HepG2 (cell line): ENCODE data around the gene LDAH. TPM values are rescaled to one million over a fixed set of nuclear protein-coding genes. Genes with fewer than 3 reads are reported as not detected.
A peak's percentile ranks its signal among the peaks of the same experiment; 100 is the strongest.

Experiments
- ARID3A ChIP-seq: IDR thresholded peaks from 2 replicates; pipeline ENCODE4 v1.6.1; 2012; ENCODE audit warnings: low read depth, low read length, improper control_type of control experiment
- MTF1 ChIP-seq: sonication (generic); formaldehyde crosslinking; IDR thresholded peaks from 2 replicates; pipeline ENCODE4 v1.5.0; 2020; ENCODE audit warnings: missing genetic modification reagents
- NPAS2 ChIP-seq: sonication (generic); formaldehyde crosslinking; IDR thresholded peaks from 2 replicates; pipeline ENCODE4 v1.8.0; 2022; ENCODE audit warnings: mild to moderate bottlenecking, missing genetic modification reagents, borderline replicate concordance
- PHF21A ChIP-seq: sonication (generic); formaldehyde crosslinking; IDR thresholded peaks from 2 replicates; pipeline ENCODE4 v1.5.0; 2020; ENCODE audit warnings: mild to moderate bottlenecking, missing genetic modification reagents
- RAD21 ChIP-seq: fragments of 450-650 bp; formaldehyde crosslinking; IDR thresholded peaks from 2 replicates; pipeline ENCODE4 v1.5.0; 2020; ENCODE audit warnings: mild to moderate bottlenecking
- SALL1 ChIP-seq: sonication (generic); formaldehyde crosslinking; IDR thresholded peaks from 2 replicates; pipeline ENCODE4 v1.8.0; 2022; ENCODE audit warnings: mild to moderate bottlenecking, missing genetic modification reagents
- TEAD3 ChIP-seq: optimal IDR thresholded peaks from 2 replicates; pipeline ENCODE3; 2016; ENCODE audit warnings: borderline replicate concordance
- TIGD3 ChIP-seq: sonication (generic); formaldehyde crosslinking; IDR thresholded peaks from 2 replicates; pipeline ENCODE4 v1.5.1; 2020; ENCODE audit warnings: mild to moderate bottlenecking, missing genetic modification reagents, borderline replicate concordance
- WIZ ChIP-seq: sonication (generic); formaldehyde crosslinking; IDR thresholded peaks from 2 replicates; pipeline ENCODE4 v1.5.1; 2020; ENCODE audit warnings: mild to moderate bottlenecking, missing genetic modification reagents
- YEATS2 ChIP-seq: sonication (generic); formaldehyde crosslinking; IDR thresholded peaks from 2 replicates; pipeline ENCODE4 v1.4.0; 2020; ENCODE audit warnings: missing genetic modification reagents, borderline replicate concordance
- ZKSCAN5 ChIP-seq: sonication (generic); formaldehyde crosslinking; IDR thresholded peaks from 2 replicates; pipeline ENCODE4 v1.5.1; 2020; ENCODE audit warnings: mild to moderate bottlenecking, missing genetic modification reagents
- ZNF263 ChIP-seq: sonication (generic); formaldehyde crosslinking; IDR thresholded peaks from 2 replicates; pipeline ENCODE4 v1.4.0; 2020; ENCODE audit warnings: missing genetic modification reagents
- ZNF776 ChIP-seq: sonication (generic); formaldehyde crosslinking; IDR thresholded peaks from 2 replicates; pipeline ENCODE4 v1.4.0; 2020; ENCODE audit warnings: mild to moderate bottlenecking, missing genetic modification reagents
- ZNF777 ChIP-seq: sonication (generic); formaldehyde crosslinking; IDR thresholded peaks from 2 replicates; pipeline ENCODE4 v1.4.0; 2020; ENCODE audit warnings: missing genetic modification reagents
- ZNF781 ChIP-seq: sonication (generic); formaldehyde crosslinking; IDR thresholded peaks from 2 replicates; pipeline ENCODE4 v1.5.1; 2020; ENCODE audit warnings: borderline replicate concordance, mild to moderate bottlenecking, missing genetic modification reagents; ENCODE audit errors: not compliant biosample characterization
- ZSCAN25 ChIP-seq: sonication (generic); formaldehyde crosslinking; IDR thresholded peaks from 2 replicates; pipeline ENCODE4 v1.8.0; 2022; ENCODE audit warnings: mild to moderate bottlenecking, missing genetic modification reagents
- polyA plus RNA-seq, 8 experiments: library from polyadenylated mRNA; depleted of rRNA in 3 of 8; stranded (reverse) in 7 of 8; unstranded in 1 of 8; fragments of >200 nt; fragmentation: Illumina TruSeq in 4 of 8; extraction: Trizol in 4 of 8; gene quantifications; 2 replicates each; pipeline versions ENCODE4 v1.2.1 to v1.2.3, GENCODE V29; 2011 to 2016; ENCODE audit warnings: low read depth in 4 of 8, missing spikeins in 1 of 8, mixed read lengths in 1 of 8; ENCODE audit not compliant: insufficient read depth in 1 of 8
- total RNA-seq, 5 experiments: library from RNA; depleted of rRNA; stranded (reverse); fragments of >200 nt; fragmentation: Illumina TruSeq; extraction: Trizol; gene quantifications; 2 replicates each; pipeline ENCODE4 v1.2.3, GENCODE V29; 2016; ENCODE audit warnings: low read depth in 1 of 5
- TF ChIP-seq, protein P1 (sequence below): sonication (generic); formaldehyde crosslinking; IDR thresholded peaks from 2 replicates; pipeline ENCODE4 v1.4.0; 2020; ENCODE audit warnings: missing genetic modification reagents
- TF ChIP-seq, protein P2 (sequence below): sonication (generic); formaldehyde crosslinking; IDR thresholded peaks from 2 replicates; pipeline ENCODE4 v1.4.0; 2020; ENCODE audit warnings: mild to moderate bottlenecking, missing genetic modification reagents
- TF ChIP-seq, protein P3 (sequence below): IDR thresholded peaks from 2 replicates; pipeline ENCODE4 v1.6.1; 2016; ENCODE audit warnings: low read depth

The LDAH gene
- total and polyA plus RNA-seq, 2 of the 13 experiments (the other 11 are each of a cell fraction or from before 2014, with no cell fraction given) = 28.8 to 46.2 TPM

DNA sequence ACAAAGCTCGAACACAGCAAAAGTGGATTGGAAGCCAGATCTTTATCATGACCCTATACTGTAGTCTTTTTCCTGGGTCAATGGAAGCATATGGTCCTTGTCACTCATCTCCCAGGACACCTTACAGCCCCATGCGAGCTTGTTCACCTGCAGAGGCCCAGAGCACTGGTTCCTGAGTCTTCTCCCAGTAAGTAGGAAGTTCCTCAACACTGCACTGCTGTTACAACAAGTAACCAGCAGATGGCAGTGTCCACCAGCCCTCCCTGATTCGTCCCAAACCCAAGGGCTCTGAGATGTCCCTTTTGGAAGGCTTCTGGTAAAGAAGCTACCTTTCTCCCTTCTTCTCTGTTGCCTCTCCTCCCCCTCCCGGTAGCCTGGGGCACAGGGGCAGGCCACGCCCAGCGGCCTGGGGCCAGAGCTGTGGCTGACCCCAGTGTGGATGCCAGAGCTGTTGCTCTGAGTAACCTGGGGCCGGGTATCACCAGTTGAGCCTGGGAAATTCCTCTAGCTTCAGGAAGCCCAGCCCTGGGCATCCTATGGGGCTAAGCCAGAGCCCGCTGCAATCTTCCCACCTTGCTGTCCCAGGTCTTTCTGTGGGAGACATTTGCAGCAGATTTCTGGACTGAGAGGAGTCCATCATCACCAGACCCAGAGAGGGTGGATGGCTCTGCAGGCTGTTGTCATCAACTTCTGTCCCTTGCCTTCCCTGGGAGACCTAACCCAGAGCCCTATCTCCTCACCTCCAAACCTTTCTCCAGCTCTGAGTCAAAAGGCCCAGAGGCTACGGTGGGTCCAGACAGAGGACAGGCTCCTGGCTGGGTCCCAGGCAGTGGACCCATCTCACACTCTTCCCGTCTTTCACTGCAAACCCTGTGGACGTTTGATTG lies 161.2 kb downstream of the LDAH start (continued):
- TF ChIP-seq YEATS2 (CRISPR knock-in tag) = no peak
- peak; percentile 97 for TF ChIP-seq RAD21 (CRISPR knock-in tag)
- TF ChIP-seq MTF1 (CRISPR knock-in tag) = no peak
- TF ChIP-seq NPAS2 (CRISPR knock-in tag) = no peak
- TF ChIP-seq TEAD3 (CRISPR knock-in tag) = peak; percentile 59
- TF ChIP-seq, protein P1, sequence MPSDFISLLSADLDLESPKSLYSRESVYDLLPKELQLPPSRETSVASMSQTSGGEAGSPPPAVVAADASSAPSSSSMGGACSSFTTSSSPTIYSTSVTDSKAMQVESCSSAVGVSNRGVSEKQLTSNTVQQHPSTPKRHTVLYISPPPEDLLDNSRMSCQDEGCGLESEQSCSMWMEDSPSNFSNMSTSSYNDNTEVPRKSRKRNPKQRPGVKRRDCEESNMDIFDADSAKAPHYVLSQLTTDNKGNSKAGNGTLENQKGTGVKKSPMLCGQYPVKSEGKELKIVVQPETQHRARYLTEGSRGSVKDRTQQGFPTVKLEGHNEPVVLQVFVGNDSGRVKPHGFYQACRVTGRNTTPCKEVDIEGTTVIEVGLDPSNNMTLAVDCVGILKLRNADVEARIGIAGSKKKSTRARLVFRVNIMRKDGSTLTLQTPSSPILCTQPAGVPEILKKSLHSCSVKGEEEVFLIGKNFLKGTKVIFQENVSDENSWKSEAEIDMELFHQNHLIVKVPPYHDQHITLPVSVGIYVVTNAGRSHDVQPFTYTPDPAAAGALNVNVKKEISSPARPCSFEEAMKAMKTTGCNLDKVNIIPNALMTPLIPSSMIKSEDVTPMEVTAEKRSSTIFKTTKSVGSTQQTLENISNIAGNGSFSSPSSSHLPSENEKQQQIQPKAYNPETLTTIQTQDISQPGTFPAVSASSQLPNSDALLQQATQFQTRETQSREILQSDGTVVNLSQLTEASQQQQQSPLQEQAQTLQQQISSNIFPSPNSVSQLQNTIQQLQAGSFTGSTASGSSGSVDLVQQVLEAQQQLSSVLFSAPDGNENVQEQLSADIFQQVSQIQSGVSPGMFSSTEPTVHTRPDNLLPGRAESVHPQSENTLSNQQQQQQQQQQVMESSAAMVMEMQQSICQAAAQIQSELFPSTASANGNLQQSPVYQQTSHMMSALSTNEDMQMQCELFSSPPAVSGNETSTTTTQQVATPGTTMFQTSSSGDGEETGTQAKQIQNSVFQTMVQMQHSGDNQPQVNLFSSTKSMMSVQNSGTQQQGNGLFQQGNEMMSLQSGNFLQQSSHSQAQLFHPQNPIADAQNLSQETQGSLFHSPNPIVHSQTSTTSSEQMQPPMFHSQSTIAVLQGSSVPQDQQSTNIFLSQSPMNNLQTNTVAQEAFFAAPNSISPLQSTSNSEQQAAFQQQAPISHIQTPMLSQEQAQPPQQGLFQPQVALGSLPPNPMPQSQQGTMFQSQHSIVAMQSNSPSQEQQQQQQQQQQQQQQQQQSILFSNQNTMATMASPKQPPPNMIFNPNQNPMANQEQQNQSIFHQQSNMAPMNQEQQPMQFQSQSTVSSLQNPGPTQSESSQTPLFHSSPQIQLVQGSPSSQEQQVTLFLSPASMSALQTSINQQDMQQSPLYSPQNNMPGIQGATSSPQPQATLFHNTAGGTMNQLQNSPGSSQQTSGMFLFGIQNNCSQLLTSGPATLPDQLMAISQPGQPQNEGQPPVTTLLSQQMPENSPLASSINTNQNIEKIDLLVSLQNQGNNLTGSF (CRISPR knock-in tag) = no peak
- 0 out of 2 replicates have a peak, but pooled peaks have one; percentile 11 for TF ChIP-seq ZNF263 (CRISPR knock-in tag)
- TF ChIP-seq, protein P2, sequence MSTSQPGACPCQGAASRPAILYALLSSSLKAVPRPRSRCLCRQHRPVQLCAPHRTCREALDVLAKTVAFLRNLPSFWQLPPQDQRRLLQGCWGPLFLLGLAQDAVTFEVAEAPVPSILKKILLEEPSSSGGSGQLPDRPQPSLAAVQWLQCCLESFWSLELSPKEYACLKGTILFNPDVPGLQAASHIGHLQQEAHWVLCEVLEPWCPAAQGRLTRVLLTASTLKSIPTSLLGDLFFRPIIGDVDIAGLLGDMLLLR (CRISPR knock-in tag) = 0 out of 2 replicates have a peak, but pooled peaks have one; percentile 50
- TF ChIP-seq ZNF777 = no peak
- no peak for TF ChIP-seq ZSCAN25
- 0 out of 2 replicates have a peak, but pooled peaks have one; percentile 54 for TF ChIP-seq ZNF776 (CRISPR knock-in tag)
- TF ChIP-seq SALL1 (CRISPR knock-in tag) = no peak
- no peak for TF ChIP-seq ARID3A
- TF ChIP-seq ZKSCAN5 (CRISPR knock-in tag) = no peak
- TF ChIP-seq, protein P3, sequence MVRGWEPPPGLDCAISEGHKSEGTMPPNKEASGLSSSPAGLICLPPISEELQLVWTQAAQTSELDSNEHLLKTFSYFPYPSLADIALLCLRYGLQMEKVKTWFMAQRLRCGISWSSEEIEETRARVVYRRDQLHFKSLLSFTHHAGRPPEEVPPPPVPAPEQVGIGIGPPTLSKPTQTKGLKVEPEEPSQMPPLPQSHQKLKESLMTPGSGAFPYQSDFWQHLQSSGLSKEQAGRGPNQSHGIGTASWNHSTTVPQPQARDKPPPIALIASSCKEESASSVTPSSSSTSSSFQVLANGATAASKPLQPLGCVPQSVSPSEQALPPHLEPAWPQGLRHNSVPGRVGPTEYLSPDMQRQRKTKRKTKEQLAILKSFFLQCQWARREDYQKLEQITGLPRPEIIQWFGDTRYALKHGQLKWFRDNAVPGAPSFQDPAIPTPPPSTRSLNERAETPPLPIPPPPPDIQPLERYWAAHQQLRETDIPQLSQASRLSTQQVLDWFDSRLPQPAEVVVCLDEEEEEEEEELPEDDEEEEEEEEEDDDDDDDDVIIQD (CRISPR knock-in tag) = no peak
- no peak for TF ChIP-seq ZNF781 (CRISPR knock-in tag)
- 0 out of 2 replicates have a peak, but pooled peaks have one; percentile 28 for TF ChIP-seq WIZ (CRISPR knock-in tag)
- no peak for TF ChIP-seq TIGD3
- TF ChIP-seq PHF21A (CRISPR knock-in tag) = no peak
